HG03439 (cell line): ENCODE data around the gene SMIM38.

ENCODE experiments used
- ATAC-seq: cut with Tn5 transposase; IDR thresholded peaks from one replicate; pipeline ENCODE4 v1.9.1; 2021; ENCODE audit warnings: mild to moderate bottlenecking, moderate library complexity; ENCODE audit not compliant: unreplicated experiment

SMIM38 gene

DNA sequence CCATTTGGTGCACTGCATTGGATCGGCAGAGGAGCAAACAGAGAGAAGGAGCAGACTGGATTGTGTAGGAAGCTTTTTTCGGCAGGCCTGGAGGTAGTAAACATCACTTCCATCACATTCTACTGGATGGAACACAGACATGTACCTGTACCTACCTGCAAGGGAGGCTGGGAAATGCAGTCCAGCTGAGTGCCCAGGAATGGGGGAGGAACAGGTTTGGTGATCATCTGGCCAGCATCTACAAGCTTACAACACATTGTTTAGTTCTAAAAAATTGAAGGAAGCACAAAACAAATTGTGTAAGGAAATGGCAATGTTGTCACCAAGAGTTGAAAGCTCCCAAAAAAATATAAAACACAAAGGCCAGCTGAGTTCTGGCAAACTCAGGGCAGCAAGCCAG, 19.1 kb downstream of the SMIM38 start:
- ATAC-seq: no peak

DNA sequence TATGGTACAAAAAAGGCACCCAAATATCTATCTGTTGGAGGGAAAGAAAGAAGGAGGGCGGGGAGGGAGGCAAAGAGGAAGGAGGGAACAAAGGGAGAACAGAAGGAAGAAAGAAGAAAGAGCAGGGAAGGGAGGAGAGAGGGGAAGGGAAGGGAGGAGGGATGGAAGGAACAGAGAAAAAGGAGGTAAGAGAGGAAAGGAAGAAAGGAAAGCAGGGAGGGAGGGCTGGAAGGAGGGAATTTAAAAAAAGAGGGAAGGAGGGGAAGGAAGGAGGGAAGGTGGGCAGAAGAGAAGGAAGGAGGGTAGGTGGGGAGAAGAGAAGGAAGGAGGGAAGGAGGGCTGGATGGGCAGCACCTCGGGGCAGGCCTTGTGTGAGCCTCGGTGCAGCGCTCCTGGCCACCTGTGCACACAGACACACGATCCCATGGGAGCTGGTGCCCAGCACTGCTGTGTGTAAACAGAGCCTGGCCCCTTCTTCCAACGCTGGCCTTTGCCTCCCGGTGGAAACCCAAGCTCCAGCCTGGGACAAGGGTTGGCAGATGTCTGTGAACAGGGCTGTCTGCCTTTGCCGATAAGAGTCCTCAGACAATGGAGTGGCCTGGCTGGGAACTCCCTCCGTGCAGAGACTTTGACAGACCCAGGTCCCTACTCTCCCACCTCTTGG, 23.2 kb downstream of the SMIM38 start:
- ATAC-seq: no peak

DNA sequence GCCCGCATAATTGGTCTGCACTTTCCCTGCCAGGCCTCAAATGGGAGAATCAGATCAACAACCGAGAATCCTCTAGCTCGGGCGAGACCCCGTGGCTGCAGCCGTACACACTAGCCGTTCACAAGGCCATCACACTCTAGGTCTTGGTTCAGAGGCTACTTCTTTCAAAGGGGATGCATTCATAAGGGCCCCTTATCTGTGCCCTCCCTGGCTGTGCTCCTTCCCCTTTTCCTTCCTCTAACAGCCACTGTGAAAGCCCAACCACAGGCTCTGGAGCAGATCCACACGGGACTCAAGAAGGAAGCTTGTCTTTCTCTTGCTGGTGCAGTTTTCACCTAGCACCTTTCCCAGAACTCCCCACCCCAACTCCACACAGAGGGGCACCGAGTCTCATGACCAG, 24.5 kb downstream of the SMIM38 start:
- no peak for ATAC-seq

DNA sequence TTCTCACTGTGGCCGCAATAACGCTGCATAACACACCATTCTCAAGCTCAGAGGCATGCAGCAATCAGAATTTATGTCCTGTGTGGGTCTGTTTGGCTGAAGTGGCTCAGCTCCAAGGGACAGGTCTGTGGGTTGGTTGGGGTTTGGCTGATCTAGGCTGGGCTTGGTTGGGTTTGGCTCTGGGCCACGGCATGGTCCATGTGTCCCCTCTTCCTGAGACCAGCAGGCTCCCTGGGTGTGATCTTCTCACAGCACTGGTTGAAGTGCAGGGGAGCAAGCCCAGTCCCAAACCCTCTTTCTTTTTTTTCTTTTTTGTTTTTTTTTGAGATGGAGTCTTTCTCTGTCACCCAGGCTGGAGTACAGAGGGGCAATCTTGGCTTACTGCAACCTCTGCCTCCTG, 25.0 kb downstream of the SMIM38 start:
- ATAC-seq: no peak

DNA sequence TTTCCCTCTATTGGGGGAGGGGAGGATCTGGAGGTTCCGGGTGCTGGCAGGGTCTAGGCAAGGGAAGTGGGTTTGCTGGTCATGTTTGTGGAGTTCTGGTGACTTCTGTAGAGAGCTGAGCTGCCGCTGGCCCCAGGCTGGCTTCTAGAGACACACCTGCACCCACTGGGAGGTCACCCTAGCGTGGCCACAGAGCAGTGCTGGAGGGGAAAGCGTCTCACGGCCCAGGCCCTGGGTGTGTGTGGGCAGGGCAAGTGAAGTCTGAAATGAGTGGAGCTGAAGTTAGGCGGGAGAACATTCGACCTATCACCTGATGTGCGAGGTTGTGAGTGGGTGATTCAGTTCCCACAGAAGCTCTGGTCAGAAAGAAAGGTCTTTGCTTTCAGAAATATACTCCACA, 27.9 kb downstream of the SMIM38 start:
- no peak for ATAC-seq

DNA sequence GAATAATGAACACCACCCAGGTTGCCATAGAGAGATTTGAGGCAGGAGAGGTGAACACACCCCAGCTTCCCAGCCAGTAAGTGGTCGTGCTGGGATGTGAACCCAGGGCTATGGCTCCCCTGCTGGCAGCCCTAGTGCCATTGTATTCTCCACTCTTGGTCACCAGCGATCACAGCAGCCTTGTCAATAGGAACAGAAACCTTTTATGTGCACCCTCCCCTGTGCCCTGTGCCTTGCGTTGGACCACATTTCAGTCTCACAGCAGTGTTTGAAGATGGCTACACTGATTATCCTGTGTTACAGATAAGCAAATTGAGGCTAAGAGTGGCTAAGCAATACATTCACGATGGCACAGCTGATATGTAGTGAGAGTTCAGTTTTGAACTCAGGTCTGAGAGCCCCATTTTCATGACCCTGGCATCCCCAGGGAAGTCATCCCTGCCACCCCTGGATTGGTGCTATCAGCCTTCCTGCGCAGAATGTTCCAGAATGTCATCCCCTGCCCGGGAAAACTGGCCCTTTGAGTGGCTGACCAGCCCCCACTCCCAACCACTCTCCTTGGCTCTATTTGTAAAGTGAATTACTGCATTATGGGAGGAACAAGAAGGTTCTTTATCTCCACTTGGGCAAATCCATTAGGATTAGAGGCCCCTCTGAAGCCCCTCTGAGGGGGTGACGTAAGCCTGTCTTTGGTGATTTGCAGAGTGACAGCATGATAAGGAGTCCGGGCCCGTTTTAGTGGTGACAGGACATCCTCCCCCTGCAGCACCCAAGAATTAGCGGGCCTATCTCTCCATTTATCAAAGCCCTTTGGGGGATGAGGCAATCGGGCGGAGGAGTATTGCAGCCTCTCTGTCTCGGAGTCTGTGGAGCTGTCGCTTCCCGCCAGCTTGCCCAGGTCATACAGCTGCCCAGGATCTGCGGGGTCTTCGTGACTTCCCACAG, 30.9 kb downstream of the SMIM38 start:
- ATAC-seq: no peak

DNA sequence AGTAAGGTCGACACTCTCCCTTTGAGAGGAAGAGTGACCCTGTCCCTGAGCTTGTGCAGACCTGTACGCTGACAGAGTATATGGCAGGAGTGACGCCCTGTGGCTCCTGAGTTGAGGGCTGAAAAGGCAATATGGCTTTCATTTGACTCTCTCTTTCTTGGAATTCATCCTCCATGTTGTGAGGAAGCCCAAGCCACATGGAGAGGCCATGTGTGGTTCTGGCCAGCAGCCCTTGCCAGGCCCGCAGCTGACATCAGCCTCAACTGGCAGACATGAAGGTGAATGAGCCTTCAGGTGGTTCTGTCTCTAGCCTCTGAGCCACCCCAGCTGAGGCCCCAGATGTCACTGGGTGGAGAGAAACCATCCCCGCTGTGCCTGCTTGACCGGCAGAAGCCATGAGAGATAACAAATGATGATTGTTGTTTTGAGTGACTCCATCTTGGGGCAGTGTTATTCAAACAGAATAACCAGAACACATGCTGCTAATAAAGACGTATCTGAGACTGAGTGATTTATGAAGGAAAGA, 31.9 kb downstream of the SMIM38 start:
- no peak for ATAC-seq

DNA sequence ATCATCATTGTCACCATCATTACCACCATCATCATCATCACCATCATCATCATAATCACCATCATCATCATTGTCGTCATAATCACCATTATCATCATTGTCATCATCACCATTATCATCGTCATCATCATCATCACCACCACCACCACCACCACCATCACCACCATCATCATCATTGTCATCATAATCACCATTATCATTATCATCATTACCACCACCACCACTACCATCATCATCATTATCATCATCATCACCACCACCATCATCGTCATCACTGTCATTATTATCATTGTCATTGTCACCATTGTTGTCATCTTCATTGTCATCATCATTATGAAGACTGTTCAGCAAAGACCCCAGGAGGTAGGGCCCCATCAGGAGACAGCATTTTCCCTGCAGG, 33.3 kb downstream of the SMIM38 start:
- ATAC-seq: no peak

DNA sequence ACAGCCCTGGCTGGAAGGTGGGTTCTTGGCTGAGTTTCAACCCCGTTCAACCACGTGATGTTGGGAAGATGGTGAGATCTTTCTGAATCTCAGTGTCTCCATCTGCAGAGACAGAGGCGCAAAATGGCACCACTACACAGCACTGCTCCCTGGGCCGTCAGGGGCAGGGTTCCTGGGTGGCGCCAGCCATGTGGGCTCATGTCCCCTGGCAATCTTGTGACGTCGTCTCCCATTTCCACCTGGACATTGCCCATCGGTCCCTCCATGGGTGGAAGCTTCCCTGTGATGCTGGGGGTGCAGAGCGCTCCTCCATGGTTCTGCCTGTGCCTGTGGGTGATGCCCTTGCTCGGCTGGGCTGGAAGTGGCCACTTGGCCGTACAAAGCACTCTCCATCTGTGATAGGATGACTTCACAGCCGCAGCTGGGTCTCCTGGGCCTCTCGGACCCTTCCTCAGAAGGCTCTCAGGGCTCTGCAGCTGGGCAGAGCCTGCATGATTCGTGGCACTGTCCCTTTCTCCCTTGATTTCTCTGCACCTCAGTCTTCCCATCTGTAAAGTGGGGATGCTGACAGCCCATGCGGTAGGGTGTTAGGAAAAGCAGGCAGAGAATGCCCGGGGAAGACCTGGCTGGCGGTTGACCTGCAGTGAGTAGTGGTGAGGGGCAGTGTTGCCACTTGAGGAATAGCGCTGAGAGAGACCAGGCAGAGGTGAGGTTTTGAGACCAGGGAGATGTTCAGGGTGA, 35.2 kb downstream of the SMIM38 start:
- no peak for ATAC-seq

DNA sequence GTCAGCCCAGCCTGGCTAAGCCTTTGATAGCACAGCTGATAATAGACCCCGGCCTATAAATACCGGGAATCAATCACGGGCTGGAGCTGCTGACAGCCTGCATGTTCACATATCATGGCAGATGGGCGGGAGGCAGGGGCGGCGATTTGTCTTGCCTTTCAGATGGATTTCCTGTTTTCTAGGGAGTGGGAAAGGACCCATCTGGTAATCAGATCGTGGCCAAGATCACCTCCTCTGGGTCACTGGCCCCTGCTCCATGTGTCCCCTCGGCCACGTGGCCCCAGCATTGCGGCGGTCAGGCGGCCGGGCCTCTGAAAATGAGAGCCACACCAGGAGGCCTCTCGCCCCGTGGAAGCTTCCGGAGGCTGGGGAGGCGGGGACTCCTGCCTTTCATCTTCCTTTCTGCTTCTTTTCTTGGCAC, 36.6 kb downstream of the SMIM38 start:
- no peak for ATAC-seq

DNA sequence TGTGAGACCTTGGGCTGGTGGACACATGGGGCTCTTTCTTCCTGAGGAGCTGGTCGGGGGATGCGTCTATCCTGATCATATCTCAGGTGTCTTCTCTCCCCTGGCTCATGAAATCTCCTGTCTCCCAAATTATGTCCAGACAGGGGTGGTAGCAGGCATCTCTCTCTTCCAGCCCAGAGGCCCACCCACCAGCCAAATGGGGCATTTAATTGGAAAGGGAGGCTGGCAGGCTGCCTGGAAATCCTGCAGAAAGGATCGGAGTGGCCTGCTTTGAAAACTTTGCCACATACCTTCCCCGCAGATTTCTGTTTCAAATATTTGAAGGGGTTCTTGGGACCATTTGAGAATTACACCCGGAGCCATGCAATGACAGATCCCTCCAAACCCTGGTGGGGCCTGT, 37.4 kb downstream of the SMIM38 start:
- no peak for ATAC-seq

DNA sequence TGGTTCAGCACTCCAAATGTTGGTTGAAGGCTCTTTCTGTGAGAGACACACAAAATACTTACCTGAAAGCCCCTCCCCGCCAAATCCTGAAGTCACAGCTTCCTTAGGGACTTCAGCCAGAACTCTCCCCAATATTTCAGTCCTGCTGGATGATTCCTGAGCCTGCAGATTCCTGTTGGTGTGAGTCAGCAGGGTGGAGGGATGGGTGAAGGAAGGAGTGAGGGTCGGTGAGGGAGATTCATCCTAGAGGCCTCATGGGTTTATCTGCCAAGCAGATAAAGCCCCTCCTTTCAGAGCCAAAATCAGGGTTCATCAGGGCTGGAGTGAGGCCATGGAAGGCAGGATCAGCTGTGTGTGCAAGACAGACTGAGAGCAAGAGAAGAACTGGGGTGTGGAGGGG, 37.9 kb downstream of the SMIM38 start:
- no peak for ATAC-seq

DNA sequence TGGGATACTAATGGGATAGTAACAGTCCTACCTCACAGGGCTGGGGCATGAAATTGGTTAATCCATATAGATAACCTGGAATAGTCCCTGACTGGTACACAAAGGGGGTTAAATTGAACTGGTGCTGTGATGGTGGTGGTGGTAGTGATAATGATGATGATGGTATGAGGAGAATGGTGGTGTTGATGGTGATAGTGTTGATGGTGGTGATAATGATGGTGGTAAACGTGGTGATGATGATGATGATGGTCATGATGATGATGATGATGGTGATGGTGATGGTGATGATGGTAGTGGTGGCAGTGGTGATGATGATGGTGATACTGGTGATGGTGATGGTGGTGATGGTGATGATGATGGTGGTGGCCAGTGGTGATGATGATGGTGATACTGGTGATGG, 38.7 kb downstream of the SMIM38 start:
- ATAC-seq: no peak

DNA sequence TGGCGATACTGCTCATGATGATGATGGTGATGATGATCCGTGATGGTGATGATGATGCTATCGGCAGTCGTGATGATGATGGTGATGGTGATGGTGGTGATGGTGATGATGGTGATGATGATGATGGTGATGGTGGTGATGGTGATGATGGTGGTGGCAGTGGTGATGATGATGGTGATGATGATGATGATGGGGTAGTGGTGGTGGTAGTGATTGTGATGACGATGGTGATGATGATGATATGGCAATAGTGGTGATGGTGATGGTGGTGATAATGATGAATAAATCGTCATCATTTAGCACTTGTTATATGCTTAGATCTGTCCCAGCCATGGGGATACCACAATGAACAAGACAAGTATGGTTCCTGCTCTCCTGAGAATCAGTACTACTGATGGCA, 39.2 kb downstream of the SMIM38 start:
- no peak for ATAC-seq

DNA sequence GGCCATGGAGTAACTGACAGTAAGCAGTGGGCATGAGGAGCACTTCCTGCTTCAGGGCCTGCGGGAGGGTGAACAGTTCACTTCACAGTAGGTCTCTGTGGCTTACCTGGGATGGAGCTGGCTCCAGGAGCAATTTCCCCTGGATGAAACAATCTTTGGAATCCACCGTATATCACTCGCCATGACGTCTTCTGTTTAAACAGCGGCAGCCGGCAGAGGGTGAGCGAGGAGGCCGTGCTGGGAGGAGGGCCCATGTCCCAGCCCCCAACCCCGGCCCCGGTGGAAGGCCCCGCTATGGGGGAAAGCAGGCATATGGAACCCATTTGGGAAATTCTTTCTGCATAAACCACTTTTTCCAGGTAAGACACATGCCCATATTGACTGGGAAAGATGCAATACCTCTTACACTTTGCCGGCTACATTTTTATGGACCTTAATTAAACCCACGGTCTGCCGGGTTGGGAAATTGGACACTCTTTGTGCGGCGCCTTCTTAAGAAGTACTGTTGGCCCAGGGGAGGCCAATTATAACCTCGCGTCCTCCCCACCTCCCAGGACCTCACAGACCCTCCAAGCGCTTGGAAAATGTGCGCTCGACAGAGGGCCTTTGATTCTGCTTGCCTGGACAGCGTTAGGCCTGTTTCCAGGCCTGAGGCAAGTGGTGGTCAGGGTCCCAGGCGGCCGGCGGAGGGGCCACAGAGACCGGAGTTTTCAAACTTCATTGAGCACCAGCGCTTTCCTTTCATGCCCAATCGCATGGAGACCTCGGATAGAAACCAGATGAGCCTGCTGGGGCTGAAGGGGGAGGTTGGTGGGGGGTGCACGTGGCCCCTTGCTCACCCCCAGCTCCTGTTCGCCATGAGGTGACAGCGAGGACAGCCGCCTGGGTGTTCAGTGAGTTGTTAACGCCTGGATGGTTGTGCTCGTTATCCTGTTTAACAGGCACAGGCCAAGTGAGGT, 40.4 kb downstream of the SMIM38 start:
- no peak for ATAC-seq

DNA sequence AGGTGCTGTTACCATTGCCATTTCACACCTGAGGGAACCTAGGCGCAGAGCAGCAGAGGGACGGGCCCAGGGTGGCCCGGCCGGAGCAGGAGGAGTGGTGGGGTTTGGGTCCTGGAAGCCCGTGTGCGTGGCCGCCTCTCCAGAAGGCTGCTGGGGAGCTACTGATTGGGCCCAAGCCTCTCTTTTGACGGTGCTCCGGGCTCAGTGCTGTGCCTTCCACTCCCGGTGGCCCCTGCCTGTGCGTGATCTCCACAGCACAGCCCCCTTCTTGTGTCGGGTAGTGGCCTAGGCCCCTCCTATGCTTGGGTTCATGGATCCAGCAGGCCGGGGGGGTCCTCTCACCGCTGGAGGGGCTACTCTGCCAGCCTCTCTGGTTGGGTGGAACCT, 41.0 kb downstream of the SMIM38 start:
- no peak for ATAC-seq

DNA sequence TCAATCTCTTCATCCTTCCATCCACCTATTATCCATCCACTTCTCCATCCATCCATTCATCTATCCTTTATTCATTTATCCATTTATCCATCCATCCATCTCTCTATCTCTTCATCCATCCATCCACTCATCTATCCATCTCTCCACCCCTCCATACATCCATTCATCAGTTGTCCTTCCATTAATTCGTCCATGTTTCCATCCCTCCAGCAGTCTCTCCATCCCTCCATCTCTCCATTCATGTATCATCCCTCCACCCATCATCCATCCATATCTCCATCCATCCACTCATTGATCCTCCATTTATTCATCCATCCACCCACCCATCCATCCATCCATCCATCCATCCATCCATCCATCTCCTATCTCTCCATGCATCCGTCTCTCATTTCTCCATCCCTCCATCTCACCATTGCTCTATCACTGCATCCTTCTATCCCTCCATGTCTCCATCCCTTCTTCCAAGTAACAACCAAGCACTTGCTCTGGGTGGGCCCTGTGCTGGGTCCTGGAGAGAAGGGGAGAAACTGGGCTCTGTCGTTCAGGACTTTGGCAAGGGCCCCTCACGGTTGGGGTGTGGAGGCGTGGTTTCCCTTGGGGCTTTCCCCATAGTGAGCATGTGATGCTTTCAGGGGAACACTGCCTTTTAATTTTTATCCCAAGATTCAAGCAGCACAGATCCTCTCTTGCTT, 43.3 kb downstream of the SMIM38 start:
- ATAC-seq: no peak

DNA sequence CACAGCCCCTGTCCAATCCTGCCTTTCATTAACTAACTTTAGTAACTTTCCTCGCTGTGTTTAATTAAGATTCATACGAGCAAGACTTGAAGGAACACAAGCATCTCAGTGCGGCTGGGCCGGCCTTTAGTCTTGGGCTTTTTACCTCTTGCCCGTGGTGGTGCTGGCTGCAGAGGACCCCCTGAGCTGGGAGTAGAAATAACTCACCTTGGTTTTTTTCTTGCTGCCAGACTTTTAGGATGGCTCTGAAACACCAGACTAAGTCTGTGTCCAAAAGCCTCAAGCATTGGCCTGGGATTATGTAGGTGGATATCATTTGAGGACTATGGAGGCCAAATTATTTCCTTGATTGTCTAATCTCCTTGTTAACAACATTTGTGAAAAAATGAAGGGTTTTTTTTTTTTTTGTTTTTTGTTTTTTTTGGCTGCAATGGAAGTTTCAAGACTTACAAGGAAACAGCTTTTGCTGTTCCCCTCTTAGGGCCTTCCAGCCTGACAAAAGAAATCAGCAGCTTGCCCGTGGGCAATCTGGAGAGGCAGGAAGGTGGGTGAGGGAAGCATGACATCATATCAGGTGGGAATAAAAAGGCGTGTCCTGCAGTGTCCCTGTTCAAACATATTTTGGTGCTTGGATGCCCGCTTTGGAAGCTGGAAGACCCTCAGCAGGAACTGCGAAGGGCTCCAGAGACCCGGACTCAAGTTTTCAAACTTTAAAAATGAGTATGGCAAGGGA, 44.0 kb downstream of the SMIM38 start:
- ATAC-seq: no peak
